Hepatic stellate cell (primary cell): Measurements from ENCODE around the gene STX11.

ENCODE experiments used
- DNase-seq: peaks from one replicate; pipeline ENCODE4 v3.0.0; 2011; ENCODE audit warnings: low spot score

Gene STX11

DNA sequence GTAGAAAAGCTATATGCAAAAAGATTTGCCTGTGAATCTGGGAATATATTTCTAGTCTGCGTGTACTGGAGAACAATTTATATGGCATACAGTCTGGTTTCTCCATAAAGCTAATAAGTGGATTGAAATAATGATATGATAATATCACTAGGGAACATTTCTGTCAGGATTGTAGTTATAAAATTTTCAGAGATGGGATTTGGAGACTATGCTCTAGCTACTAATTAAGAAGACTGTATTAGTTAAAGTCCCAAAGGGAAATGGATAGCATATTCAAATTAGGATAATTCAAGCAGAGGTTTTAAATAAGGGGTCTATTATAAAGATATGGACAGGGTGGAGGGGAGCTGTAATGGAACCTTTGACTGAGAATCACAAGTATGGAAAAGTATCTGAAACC, 7.2 kb upstream of the STX11 start:
- DNase-seq: no peak

DNA sequence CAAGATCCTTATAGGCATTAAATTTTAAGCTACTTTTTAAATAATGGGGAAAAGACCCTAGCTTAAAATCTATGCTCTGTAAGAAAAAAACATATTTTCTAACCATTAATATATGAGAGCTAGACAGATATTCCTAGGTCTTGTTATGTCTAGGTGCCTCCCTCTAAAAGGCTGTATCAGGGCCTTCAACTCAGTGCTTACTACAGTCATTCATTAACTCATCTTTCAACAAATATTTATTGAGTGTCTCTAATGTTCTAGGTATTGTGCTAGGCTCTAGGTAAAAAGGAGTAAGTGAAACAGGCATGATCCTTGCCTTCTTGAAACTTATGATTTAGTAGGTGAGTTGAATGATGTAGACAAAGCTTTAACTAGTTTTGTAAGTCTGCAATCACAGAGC, 6.4 kb upstream of the STX11 start:
- DNase-seq: no peak

DNA sequence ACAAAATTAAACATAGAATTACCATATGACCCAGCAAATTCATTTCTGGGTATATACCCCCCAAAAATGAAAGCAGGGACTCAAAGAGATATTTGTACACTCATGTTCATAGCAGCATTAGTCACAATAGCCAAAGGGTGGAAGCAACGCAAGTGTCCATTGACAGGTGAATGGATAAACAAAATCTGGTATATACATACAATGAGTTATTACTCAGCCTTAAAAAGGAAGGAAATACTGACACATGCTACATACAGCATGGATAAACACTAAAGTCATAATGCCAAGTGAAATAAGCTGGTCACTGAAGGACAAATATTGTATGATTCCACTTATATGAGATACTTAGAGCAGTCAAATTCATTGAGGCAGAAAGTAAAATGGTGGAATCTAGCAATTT, 5.3 kb upstream of the STX11 start:
- no peak for DNase-seq

- DNase-seq: peak; percentile 68
These were observed 4.8 kb upstream of the STX11 start for GRCh38 chr6:144145541-144145940.

DNA sequence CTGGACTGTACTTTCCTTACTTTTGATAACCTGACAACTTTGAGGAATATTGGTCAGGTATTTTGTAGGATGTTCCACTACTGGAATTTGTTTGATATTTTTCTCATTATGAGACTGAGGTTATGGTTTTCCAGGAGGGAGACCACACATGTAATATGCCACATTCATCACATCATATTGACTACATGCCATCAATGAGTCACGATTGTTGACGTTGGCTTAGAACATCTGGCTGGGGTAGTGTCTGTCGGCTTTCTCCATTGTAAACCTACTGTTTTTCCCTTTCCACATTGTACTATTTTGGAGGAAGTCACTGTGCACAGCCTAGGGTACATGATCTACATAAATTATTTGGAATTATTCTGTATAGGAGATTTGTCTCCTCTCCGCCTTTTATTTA, 1.4 kb upstream of the STX11 start:
- no peak for DNase-seq

GRCh38 chr6:144149558-144149893, 791 bp upstream of the STX11 start:
- no peak for DNase-seq

DNA sequence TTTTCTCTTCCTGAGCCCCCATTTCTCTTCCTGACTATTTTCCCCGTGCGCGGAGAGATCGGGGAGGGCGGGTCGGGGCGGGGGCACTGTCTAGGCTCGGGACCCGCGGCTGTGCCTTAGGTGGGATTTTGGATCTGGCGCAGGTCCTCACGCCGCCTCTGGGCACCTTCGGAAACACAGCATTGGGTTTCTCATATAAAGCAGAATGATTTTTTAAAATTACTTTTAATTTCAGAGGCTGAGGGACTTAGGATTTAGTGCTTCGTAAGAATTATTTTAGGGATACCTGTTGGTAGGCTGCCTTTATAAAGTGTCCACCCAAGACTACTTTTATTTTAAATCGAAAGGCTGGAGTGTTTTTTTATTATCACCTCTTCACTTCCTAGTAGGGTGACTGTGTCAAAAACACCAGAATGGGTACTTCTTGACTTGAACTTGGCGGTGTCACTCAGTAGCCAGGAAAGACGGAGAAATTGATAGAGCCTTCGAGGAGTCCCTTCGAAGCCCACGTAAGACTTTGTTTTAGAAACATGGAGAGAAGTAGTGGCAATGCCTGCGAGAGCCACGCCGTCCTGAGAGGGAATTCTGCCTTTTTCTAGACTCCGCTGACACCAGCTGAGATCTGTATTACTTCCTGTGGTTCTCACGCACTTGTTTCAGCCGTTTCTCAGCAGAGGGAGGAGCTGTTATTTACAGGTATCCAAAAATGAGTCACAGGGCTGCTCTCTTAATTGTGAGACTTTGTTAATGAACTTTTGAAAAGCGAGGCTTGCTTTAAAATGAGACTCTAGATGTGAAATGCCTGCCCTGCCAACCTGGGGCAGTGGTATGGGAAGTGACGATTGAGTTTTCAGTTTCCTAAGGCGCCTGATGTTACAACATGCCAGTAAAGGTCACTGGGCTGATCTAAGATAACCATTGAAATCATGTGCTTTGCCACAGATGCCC, 667 bp downstream of the STX11 start:
- no peak for DNase-seq

DNA sequence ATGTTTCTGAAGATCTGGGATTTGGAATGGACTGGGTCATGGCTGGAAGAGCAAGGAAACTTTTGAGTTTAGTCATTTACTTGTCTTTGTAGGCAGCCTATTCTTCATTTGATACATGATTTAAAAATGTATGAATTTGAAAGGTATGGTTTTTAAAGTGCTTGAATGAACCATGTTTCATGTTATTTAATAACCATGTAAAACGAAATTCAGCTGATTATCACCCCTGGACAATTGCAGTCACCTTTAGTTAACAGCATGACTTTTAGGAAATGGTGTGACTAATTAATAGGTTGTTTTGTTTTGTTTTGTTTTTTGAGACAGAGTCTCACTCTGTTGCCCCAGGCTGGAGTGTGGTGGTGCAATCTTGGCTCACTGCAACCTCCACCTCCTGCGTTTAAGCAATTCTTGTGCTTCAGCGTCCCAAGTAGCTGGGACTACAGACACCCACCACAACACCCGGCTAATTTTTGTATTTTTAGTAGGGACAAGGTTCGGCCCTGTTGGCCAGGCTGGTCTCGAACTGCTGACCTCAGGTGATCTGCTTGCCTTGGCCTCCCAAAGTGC, 2.1 kb downstream of the STX11 start:
- no peak for DNase-seq

DNA sequence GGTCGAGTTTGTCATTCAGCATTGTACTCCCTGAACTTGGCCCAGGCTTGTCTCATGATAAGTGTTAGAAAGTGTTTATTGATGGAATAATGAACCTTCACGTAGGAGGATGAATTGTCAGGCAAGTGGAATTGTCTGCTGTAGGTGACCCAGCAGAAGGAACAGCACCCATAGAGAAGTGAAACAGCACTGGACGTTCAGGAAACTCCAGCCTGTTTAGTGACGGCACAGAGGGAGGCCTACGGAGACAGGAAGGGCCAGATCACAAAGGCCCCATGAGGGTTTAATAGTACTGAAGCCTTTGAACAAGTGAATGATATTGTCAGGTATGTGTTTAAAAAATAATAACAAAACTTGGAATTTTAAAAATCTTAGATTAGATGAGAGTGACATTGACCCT, 2.9 kb downstream of the STX11 start:
- DNase-seq: no peak

DNA sequence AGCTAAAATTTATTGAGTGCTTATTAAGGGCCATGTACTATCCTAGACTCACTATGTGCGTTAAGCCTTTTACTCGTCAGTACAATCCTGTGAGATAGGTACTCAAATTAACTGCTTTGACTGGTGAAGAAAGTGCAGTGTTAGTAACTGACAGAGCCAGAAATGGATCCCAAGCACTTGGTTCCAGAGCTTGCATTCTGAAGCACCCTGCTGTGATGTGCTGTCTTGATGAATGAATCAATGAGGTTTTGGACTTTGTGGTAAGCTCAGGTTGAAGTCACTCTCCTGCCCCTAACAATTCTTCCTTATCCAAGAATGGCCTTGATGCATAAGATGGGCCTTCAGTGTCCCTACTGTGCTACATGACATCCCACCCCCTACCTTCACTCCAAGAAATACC, 3.7 kb downstream of the STX11 start:
- no peak for DNase-seq

DNA sequence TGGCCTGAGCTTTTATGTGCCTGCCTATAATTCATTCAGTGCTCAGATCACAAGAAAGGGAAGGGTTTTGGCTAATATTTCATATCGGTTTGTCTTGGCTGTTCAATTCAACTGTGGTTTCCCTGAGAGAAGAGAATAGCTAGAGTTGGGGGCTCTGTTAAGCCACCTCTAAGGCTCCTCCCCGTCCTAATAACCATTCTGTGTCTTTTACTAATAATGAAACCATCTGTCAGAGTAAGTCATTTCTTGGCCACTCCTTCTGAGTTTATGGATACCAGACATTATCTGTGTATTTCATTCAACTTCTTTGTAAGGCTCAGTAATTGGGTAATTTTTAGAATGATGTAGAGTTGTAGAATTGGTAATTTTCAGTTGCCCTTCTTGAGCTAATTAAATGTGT, 5.2 kb downstream of the STX11 start:
- no peak for DNase-seq

- DNase-seq: no peak
These were observed 6.0 kb downstream of the STX11 start for GRCh38 chr6:144156338-144156737.

- DNase-seq: no peak
These were observed 6.7 kb downstream of the STX11 start for GRCh38 chr6:144156991-144157390.

GRCh38 chr6:144158133-144158532, 7.8 kb downstream of the STX11 start:
- DNase-seq: peak; percentile 77

GRCh38 chr6:144159223-144159622, 8.9 kb downstream of the STX11 start:
- no peak for DNase-seq

GRCh38 chr6:144159742-144160141, 9.4 kb downstream of the STX11 start:
- no peak for DNase-seq

- DNase-seq: no peak
These were observed 10.2 kb downstream of the STX11 start for GRCh38 chr6:144160431-144161005.

DNA sequence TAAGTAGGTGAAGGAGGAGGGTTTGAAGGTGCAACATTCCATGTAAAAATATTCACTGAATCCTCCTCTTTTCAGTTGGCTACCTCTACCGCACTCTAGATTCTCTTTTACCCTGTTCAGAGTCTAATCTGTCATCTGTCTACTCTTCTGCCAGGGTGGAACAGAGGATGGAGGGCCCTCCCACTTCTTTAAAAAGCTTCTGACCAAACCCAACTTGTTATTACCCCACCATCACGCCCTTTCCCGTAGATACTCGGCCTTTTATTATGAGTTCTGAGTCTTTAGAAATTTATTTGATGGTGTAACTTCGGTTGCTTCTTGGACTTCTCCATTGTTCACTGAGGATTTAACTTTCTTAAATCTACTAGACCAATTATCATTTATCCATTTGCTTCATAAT, 11.7 kb downstream of the STX11 start:
- no peak for DNase-seq

- no peak for DNase-seq
These were observed 12.7 kb downstream of the STX11 start for GRCh38 chr6:144162977-144163376.

DNA sequence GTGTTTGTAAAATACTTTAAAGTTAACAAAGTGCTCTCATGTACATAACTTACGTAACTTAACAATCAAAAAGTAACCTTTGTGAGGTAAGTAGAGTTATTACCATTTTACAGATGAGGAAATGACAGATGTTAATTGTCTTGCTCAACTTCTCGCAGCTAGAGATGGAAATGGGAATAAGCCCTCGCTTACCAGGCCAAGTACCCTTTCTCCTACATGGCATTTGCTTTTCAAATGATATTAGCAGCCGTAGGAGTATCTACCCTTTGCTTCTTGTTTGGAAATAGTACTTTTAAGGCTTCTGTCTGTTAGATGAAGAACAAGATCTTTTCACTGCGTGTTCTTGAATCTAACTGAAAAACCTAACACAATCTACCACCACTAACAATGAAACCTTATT, 15.5 kb downstream of the STX11 start:
- DNase-seq: no peak

GRCh38 chr6:144170044-144170443, 19.7 kb downstream of the STX11 start:
- DNase-seq: no peak

GRCh38 chr6:144171406-144171805, 21.1 kb downstream of the STX11 start:
- DNase-seq: no peak

- DNase-seq: no peak
These were observed 23.7 kb downstream of the STX11 start for GRCh38 chr6:144174006-144174405.

DNA sequence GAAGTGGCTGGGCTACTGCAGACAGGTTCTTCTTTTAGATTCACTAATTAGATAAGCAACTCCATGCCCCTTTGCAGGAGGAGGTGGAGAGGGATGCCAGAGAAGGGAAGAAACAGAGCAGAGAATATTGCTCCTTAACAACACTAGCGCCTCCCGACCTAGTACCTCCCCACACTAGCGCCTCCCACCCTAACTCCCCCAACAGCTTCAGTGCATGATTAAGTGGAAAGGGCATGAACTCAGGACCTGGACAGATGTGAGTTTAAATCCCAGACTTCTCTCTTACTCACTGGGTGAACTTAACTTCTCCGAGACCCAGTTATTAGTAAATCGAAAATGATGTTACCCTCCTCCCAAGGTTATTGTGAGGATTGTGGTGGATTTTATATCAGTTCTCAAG, 25.7 kb downstream of the STX11 start:
- DNase-seq: no peak
